ENCODE results near the gene TAF1B.

Gene TAF1B

GRCh38 chr2:9843229-9844035 is at the start of gene TAF1B:
TAF1B (plus strand) TSS chr2:9843474; CDS start chr2:9843542, 68 bp downstream.
- Histone ChIP-seq H3K9ac (ENCODE audit: low read depth, low read length) (peak within 1 kb of the TSS; percentile 42), H3K27me3 (ENCODE audit: control insufficient read depth, insufficient read depth, low read length) (no peaks in the 10 kb centered on the region), H3K36me3 (ENCODE audit: control insufficient read depth, insufficient read depth, low read length) (peaks cover 5% of the 10 kb centered on the region), H3K9me3 (ENCODE audit: control insufficient read depth, insufficient read depth, low read length) (no peaks in the 10 kb centered on the region), H3K4me3 (ENCODE audit: low read depth, low read length) (peak within 1 kb of the TSS; percentile 75), H3K4me1 (ENCODE audit: control insufficient read depth, insufficient read depth, low read length) (no peaks in the 10 kb centered on the region)

DNA sequence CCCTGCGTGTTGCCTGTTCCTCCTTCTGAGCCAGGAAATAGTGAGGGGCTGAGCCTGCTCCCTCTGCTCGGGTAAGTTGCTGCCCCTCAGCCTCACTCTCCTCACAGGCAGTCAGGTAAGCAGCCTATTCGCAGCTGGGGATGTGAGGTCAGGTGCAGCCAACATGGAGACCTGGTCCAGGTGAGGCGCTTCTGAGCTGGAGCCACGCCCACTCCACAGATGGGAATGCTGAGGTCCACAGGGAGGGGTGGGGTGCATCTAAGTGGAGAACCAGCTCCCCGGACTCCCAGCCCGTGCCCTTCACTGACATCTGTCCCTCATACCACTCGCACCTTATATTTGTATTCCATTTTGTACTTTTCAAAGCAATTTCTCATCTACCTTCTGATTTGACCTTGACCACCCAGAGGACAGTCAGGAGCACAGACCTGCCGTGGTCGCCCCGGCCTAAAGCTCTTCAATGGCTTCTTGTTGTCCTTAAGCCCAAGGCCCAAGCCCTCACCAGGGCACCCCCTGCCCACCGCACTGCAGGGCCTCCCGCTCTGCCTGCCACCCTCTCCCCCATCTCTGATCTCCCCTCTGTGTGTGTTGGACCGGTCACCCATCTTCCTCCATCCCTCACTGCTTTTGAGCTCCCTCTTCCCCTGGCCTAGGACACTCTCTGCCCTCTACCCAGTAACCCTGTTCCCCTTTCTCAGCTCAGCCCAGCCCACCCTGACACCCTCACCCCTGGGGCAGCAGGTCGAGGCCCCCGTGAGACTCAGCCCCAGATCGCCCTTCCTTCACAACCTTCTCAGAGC is 49.2 kb upstream of the TAF1B start:
- Histone ChIP-seq H3K9me3 (ENCODE audit: control insufficient read depth, insufficient read depth, low read length) (no peaks in the 10 kb centered on the region), H3K36me3 (ENCODE audit: control insufficient read depth, insufficient read depth, low read length) (no peaks in the 10 kb centered on the region), H3K4me3 (ENCODE audit: low read depth, low read length) (no peak overlapping the region), H3K4me1 (ENCODE audit: control insufficient read depth, insufficient read depth, low read length) (no peaks in the 10 kb centered on the region), H3K27me3 (ENCODE audit: control insufficient read depth, insufficient read depth, low read length) (no peaks in the 10 kb centered on the region), H3K9ac (ENCODE audit: low read depth, low read length) (no peak overlapping the region)

DNA sequence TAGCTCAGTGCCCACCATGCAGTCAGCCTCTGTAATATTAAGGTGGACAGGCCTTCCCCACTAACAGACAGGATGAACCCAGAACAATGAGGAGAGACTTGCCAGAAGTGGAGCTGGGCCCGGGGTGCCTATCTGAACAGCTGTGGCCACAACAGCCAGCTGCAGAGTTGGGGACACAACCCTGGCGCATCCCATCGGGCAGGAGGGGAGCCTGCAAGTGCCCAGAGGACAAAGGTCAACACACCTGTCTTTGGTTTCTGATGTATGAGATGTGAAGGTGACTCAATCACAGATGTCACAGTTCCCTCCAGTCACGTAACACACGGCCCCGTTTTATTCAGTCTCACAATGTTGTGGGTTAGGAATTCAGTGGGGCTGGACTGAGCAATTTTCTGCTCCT is 48.2 kb upstream of the TAF1B start:
- H3K4me1 ChIP-seq (ENCODE audit: control insufficient read depth, insufficient read depth, low read length) = no peaks in the 10 kb centered on the region
- no peaks in the 10 kb centered on the region for H3K9me3 ChIP-seq (ENCODE audit: control insufficient read depth, insufficient read depth, low read length)
- H3K4me3 ChIP-seq (ENCODE audit: low read depth, low read length) = no peak overlapping the region
- no peaks in the 10 kb centered on the region for H3K27me3 ChIP-seq (ENCODE audit: control insufficient read depth, insufficient read depth, low read length)
- no peak overlapping the region for H3K9ac ChIP-seq (ENCODE audit: low read depth, low read length)
- H3K36me3 ChIP-seq (ENCODE audit: control insufficient read depth, insufficient read depth, low read length) = no peaks in the 10 kb centered on the region

- Histone ChIP-seq H3K36me3 (ENCODE audit: control insufficient read depth, insufficient read depth, low read length) (no peaks in the 10 kb centered on the region), H3K4me1 (ENCODE audit: control insufficient read depth, insufficient read depth, low read length) (no peaks in the 10 kb centered on the region), H3K9ac (ENCODE audit: low read depth, low read length) (no peak overlapping the region), H3K9me3 (ENCODE audit: control insufficient read depth, insufficient read depth, low read length) (no peaks in the 10 kb centered on the region), H3K27me3 (ENCODE audit: control insufficient read depth, insufficient read depth, low read length) (no peaks in the 10 kb centered on the region), H3K4me3 (ENCODE audit: low read depth, low read length) (no peak overlapping the region)
These were observed 46.9 kb upstream of the TAF1B start for GRCh38 chr2:9796056-9797010.

DNA sequence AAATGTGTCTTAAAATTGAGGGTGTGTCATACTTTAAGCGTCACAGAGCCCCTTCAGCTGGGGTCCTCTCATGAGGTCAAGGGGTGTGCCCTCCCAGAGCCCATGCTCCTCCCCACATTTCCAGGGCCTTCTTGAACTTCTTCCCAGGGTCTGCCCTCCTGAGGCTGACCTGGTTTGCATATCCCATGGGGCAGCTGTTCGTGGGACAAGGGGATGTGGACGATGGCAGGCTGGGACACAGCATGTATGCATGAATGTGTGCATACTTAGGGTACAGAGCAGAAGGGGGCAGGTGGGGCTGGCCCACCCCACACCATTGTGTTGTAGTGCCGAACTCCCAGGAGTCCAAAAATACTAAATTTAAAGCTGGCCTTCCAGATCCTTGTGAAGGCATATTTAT is 46.2 kb upstream of the TAF1B start:
- Histone ChIP-seq H3K4me1 (ENCODE audit: control insufficient read depth, insufficient read depth, low read length) (no peaks in the 10 kb centered on the region), H3K9me3 (ENCODE audit: control insufficient read depth, insufficient read depth, low read length) (no peaks in the 10 kb centered on the region)

DNA sequence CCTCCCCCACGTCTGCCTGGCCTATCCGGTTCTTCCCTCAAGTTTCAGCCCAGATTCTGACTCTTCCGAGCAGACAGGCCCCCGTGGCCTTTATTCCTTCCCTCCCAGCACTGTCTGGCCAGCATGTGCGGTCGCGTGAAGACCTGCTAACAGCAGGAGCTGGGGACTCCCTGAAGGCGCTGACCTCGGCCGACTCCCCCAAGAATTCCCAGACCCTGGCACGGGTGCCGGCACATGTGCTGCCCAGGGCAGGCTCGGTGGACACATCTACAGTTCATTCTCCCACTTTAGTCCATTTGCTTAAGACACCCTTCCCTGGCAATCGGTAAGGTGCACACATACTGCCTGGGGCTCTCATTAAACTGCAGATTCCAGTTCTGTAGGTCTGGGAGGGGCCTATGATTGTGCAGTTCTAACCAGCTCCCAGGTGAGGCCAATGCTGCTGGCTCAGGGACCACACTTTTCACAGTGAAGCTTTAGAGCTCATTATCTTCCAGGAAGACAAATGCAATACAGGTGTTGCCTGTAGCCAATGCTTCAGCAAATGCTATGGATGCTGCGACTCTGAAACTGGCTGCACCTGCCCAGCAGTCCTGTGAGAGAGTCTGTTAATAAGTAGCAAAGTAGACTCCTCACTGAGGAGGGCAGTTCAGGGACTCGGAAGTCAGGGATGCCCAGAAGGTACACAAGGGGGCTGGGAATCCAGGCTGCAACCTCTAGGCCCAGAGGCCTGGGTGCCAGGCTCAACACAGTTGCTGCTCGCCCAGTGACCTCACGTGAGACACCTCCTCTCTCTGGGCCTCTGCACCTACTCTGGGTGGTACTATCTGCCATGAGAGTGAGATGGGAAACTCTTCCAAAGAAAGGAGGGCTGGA is 45.4 kb upstream of the TAF1B start:
- no peaks in the 10 kb centered on the region for H3K27me3 ChIP-seq (ENCODE audit: control insufficient read depth, insufficient read depth, low read length)
- no peaks in the 10 kb centered on the region for H3K36me3 ChIP-seq (ENCODE audit: control insufficient read depth, insufficient read depth, low read length)
- no peak overlapping the region for H3K9ac ChIP-seq (ENCODE audit: low read depth, low read length)
- H3K4me1 ChIP-seq (ENCODE audit: control insufficient read depth, insufficient read depth, low read length) = no peaks in the 10 kb centered on the region
- H3K4me3 ChIP-seq (ENCODE audit: low read depth, low read length) = no peak overlapping the region
- H3K9me3 ChIP-seq (ENCODE audit: control insufficient read depth, insufficient read depth, low read length) = no peaks in the 10 kb centered on the region

More for the DNA sequence above, 46.2 kb upstream of the TAF1B start:
- Histone ChIP-seq H3K4me3 (ENCODE audit: low read depth, low read length) (no peak overlapping the region), H3K27me3 (ENCODE audit: control insufficient read depth, insufficient read depth, low read length) (no peaks in the 10 kb centered on the region), H3K36me3 (ENCODE audit: control insufficient read depth, insufficient read depth, low read length) (no peaks in the 10 kb centered on the region), H3K9ac (ENCODE audit: low read depth, low read length) (no peak overlapping the region)

DNA sequence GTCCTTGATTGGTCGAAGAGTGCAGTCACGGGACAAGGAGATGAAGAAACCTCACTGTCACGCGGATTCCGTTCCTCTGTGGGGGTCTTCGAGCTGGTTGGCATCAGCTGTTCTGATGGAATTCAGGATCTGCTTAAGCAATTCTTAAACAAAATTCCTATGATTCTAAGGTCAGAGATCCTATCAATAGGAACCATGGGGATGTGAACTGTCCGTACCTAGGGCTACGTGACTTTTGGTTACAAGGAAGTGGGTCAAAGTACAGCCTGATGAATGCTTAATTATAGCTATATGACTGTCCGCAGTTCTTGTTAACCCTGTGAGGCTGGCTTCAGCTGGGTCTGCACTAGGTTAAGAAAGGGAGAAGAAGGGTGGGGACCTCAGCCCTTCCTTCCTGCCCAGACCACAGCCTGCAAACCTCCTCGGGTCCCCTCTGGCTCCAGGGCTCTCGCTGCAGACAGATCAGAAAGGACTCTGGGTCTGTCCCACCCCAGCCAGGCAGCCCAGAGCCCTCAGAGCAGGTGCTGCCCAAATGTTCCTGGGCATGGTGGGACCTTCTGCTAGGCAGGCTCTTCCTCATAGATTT is 44.2 kb upstream of the TAF1B start:
- Histone ChIP-seq H3K27me3 (ENCODE audit: control insufficient read depth, insufficient read depth, low read length) (no peaks in the 10 kb centered on the region), H3K9ac (ENCODE audit: low read depth, low read length) (no peak overlapping the region), H3K4me3 (ENCODE audit: low read depth, low read length) (no peak overlapping the region), H3K4me1 (ENCODE audit: control insufficient read depth, insufficient read depth, low read length) (no peaks in the 10 kb centered on the region), H3K36me3 (ENCODE audit: control insufficient read depth, insufficient read depth, low read length) (no peaks in the 10 kb centered on the region), H3K9me3 (ENCODE audit: control insufficient read depth, insufficient read depth, low read length) (no peaks in the 10 kb centered on the region)

- H3K4me3 ChIP-seq (ENCODE audit: low read depth, low read length) = no peak overlapping the region
- no peaks in the 10 kb centered on the region for H3K36me3 ChIP-seq (ENCODE audit: control insufficient read depth, insufficient read depth, low read length)
- H3K9me3 ChIP-seq (ENCODE audit: control insufficient read depth, insufficient read depth, low read length) = no peaks in the 10 kb centered on the region
- no peaks in the 10 kb centered on the region for H3K4me1 ChIP-seq (ENCODE audit: control insufficient read depth, insufficient read depth, low read length)
- no peak overlapping the region for H3K9ac ChIP-seq (ENCODE audit: low read depth, low read length)
- no peaks in the 10 kb centered on the region for H3K27me3 ChIP-seq (ENCODE audit: control insufficient read depth, insufficient read depth, low read length)
These were observed 43.3 kb upstream of the TAF1B start for GRCh38 chr2:9799729-9800632.

DNA sequence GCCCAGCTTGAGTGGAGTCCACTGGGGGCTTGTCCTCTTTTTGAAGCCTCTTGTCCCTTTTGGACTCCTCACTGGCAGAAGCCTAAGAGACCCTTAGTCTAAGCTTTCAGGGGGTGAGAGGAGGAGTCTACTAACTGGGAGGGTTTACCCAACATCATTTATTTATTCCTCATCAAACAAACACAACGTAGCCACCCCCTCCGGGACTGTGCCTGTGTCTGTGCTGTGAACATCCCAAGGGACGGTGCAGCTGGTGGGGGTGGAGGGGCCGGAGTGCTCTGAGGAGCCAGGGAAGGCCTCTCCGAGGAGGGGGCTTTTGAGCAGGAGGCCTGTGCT is 42.7 kb upstream of the TAF1B start:
- H3K4me3 ChIP-seq (ENCODE audit: low read depth, low read length) = no peak overlapping the region
- no peak overlapping the region for H3K9ac ChIP-seq (ENCODE audit: low read depth, low read length)
- no peaks in the 10 kb centered on the region for H3K27me3 ChIP-seq (ENCODE audit: control insufficient read depth, insufficient read depth, low read length)
- H3K36me3 ChIP-seq (ENCODE audit: control insufficient read depth, insufficient read depth, low read length) = no peaks in the 10 kb centered on the region
- no peaks in the 10 kb centered on the region for H3K9me3 ChIP-seq (ENCODE audit: control insufficient read depth, insufficient read depth, low read length)
- H3K4me1 ChIP-seq (ENCODE audit: control insufficient read depth, insufficient read depth, low read length) = no peaks in the 10 kb centered on the region

Measured in iPS-15b (cell line).